ENCODE results near the gene PTGER1. TPM values are rescaled to one million over a fixed set of nuclear protein-coding genes. Genes with fewer than 3 reads are reported as not detected.

PTGER1 gene
- total and polyA plus RNA-seq, 9 of the 15 experiments (the other 6 are each of a cell fraction or from before 2014, with no cell fraction given), result 0.06 to 0.36 (median 0.31) TPM; not detected in 5

- TF ChIP-seq ZHX1 (conservative IDR thresholded peaks at IDR 0.05; ENCODE audit: low read length) (no peak), HMG20B (CRISPR knock-in tag; IDR thresholded peaks at IDR 0.05) (no peak), TBP (optimal IDR thresholded peaks at IDR 0.05; ENCODE audit: low read depth, low read length) (peak; percentile 7), ELF1 (tag; IDR thresholded peaks at IDR 0.05) (peak; percentile 58; the same call in 1 of the 2 replicates), ZNF354B (CRISPR knock-in tag; IDR thresholded peaks at IDR 0.05) (no peak), ZBTB7A (IDR thresholded peaks at IDR 0.05; ENCODE audit: borderline replicate concordance, control insufficient read depth, low read depth, low read length) (peak; percentile 64; the same call in 1 of the 2 replicates), ZFP91 (CRISPR knock-in tag; IDR thresholded peaks at IDR 0.05) (no peak), ARID4B (CRISPR knock-in tag; IDR thresholded peaks at IDR 0.05) (no peak; the same call in 1 of the 2 replicates), GATAD2B (IDR thresholded peaks at IDR 0.05; ENCODE audit: borderline replicate concordance) (no peak; the same call in 1 of the 2 replicates), MAFF (IDR thresholded peaks at IDR 0.05; ENCODE audit: low read length) (no peak), ZNF586 (CRISPR knock-in tag; conservative IDR thresholded peaks at IDR 0.05) (no peak), ELK3 (CRISPR knock-in tag; IDR thresholded peaks at IDR 0.05) (no peak), HDAC1 (IDR thresholded peaks at IDR 0.05) (peak in 1 of 2 experiments; percentile 47; a peak in 1 of 4 replicates), MAFK (IDR thresholded peaks at IDR 0.05; ENCODE audit: low read length) (no peak), TRIM25 (IDR thresholded peaks at IDR 0.05; ENCODE audit: borderline replicate concordance) (no peak)
Observed at GRCh38 chr19:14434543-14435319, 40.4 kb downstream of the PTGER1 start (continued).
